Keratinocyte (primary cell): ENCODE measurements around the gene WDPCP.

Source experiments
- CTCF ChIP-seq, 3 experiments: IDR thresholded peaks in 1 of 3; conservative IDR thresholded peaks in 1 of 3; optimal IDR thresholded peaks in 1 of 3; 2 replicates in 2 of 3; 3 replicates in 1 of 3; pipeline versions ENCODE3 to v1.5.1; 2011; ENCODE audit warnings: low read length in 3 of 3, mild to moderate bottlenecking in 3 of 3, moderate library complexity in 2 of 3, control low read depth in 1 of 3, inconsistent platforms in 1 of 3; ENCODE audit not compliant: insufficient read depth in 2 of 3; ENCODE audit errors: extremely low read depth in 1 of 3
- EZH2 ChIP-seq: IDR thresholded peaks from one replicate; pipeline ENCODE4 v1.6.1; 2012; ENCODE audit warnings: inconsistent platforms, mild to moderate bottlenecking, low read length, moderate library complexity

GRCh38 chr2:63096491-63096890 lies 491.8 kb downstream of the WDPCP start:
- TF ChIP-seq CTCF (optimal IDR thresholded peaks at IDR 0.05 in 1 of 3, IDR thresholded peaks at IDR 0.05 in 1 of 3, conservative IDR thresholded peaks at IDR 0.05 in 1 of 3; ENCODE audit: extremely low read depth in 1 of 3, insufficient read depth in 2 of 3, low read length in 3 of 3) (no peak), EZH2 (no peak)
